ENCODE results near the gene RRP36.

DNA sequence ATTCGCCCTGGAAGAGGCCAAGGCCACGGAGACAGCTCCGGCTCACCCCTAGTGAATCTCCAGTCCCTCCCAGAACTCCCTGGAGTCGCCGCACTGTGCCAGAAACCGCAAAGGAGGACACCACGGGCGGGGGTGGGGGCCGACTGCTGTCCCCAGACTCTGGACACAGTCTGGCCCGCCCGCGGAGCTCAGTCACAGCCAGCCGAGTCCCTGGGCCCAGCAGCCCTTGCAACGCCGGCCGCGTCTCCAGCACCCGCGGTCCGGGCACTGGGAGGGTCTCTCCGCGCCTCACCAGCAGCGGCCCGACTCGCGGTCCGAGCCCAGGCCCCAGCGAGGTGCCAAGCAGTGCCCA is 43.0 kb upstream of the RRP36 start:
- TF ChIP-seq, protein P1, sequence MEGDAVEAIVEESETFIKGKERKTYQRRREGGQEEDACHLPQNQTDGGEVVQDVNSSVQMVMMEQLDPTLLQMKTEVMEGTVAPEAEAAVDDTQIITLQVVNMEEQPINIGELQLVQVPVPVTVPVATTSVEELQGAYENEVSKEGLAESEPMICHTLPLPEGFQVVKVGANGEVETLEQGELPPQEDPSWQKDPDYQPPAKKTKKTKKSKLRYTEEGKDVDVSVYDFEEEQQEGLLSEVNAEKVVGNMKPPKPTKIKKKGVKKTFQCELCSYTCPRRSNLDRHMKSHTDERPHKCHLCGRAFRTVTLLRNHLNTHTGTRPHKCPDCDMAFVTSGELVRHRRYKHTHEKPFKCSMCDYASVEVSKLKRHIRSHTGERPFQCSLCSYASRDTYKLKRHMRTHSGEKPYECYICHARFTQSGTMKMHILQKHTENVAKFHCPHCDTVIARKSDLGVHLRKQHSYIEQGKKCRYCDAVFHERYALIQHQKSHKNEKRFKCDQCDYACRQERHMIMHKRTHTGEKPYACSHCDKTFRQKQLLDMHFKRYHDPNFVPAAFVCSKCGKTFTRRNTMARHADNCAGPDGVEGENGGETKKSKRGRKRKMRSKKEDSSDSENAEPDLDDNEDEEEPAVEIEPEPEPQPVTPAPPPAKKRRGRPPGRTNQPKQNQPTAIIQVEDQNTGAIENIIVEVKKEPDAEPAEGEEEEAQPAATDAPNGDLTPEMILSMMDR (IDR thresholded peaks at IDR 0.05) = no peak
- TF ChIP-seq POLR2A (IDR thresholded peaks at IDR 0.05) (no peak), POLR2AphosphoS5 (IDR thresholded peaks at IDR 0.05) (no peak), EP300 (IDR thresholded peaks at IDR 0.05) (no peak)
